Inflammatory macrophage treated with lipopolysaccharide for 1 hour (primary cell): ENCODE data around the gene SLC30A10.
"Not testable (repeated sequence)": the region's sequence is repeated elsewhere in the genome, so short reads cannot be mapped to it uniquely, and the experiment has no call there.

Experiments used
- DNase-seq, 2 donors: peaks; one replicate each; pipeline ENCODE4 v3.0.0-alpha.2; 2020 to 2022

The SLC30A10 gene

GRCh38 chr1:219927956-219928790 is at the start of gene SLC30A10:
SLC30A10 (minus strand) TSS chr1:219928557; CDS start chr1:219928440, 117 bp downstream.
- DNase-seq, result no peak

DNA sequence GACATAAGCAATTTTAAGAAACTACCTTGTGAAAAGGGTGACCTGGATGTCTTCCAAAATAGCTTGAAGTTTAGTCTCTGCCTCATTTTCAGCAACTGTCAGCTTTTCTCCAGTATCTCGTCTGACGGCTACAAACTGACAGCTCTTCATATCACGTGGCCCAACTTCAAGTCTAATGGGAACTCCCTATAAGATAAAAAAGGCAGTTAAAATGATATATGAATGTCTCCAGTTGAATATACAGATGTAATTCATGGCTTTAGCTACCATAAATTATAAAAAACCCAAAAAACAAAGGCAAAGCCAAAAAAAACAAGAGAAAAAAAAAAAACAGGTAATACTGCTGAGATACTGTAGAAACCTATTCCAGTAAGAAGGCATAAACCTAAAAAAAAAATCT is 44.9 kb upstream of the SLC30A10 start:
- DNase-seq, result no peak

DNA sequence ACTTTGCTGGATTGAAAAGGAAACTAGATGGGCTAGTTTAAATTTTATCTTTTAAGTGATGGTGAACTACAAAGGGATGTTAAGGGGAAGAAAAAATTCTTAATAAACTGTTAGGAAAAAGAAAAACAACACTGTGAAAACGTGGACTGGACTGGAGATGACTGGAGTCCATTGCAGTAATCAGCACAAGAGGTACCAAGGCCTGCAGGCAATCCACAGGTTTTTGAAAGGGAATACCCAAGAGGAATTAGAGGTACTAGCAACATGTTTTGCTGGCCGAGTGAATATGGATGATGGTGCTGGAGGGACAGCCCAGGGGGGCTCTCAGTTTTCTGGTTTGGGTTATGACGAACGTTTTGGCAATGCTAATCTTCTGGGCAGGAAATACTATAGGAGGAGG is 39.0 kb upstream of the SLC30A10 start:
- no peak for DNase-seq

DNA sequence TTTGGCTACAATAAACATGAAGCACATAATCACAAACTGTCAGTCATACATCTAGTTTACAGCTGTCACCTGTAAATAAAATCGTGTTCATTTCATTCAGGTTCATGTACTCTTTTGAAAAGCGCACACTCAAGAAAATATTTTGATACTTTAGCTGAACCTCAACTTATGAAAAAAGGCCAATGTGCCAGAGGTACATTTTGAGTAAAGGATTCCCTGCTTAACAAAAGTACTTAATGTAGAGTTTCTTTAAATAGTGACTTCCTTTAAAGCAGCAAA is 37.7 kb upstream of the SLC30A10 start:
- no peak for DNase-seq

DNA sequence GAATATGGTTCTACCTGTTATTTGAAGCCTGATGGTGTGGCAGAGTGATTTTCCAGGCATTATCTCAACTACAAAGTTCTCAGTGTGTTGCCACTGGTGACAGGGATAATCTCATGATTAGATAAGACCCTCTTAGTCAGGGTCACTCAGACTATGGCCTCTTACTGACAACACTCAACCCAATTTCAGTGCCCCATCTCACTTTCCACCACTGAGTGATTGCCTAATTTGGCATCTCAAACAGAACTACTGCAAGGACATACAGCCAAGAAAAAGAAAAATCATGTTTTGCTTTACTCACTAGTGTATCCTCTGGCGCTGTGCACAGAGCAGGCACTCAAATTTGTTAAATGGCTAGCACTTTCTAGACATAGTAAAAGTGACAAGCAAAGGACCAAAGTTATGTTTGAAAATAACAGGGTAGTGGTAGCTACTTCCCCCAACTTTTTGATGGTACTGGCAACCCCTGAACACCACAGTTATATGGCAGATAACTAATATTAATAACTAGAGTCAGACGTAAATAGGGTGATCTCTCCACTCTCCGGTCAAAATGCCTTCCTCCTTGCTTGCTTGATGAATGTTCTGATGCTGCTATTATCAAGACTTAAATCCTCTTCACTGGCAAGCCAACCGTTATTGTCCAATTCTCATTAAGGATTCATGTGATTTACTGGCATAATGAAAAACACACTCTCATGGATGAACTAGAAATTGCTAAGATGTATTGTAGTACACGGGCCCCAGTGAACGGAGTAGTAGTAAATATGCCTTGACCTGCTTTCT is 37.1 kb upstream of the SLC30A10 start:
- no peak for DNase-seq

GRCh38 chr1:219963432-219963831 is 35.1 kb upstream of the SLC30A10 start:
- no peak for DNase-seq

- DNase-seq, result no peak
These were observed 33.3 kb upstream of the SLC30A10 start for GRCh38 chr1:219961684-219962083.

- no peak for DNase-seq
These were observed 31.3 kb upstream of the SLC30A10 start for GRCh38 chr1:219959540-219960203.

- no peak for DNase-seq
These were observed 30.6 kb upstream of the SLC30A10 start for GRCh38 chr1:219958875-219959417.

- no peak for DNase-seq
These were observed 26.5 kb upstream of the SLC30A10 start for GRCh38 chr1:219954736-219955421.

- no peak for DNase-seq
These were observed 25.7 kb upstream of the SLC30A10 start for GRCh38 chr1:219954052-219954451.

DNA sequence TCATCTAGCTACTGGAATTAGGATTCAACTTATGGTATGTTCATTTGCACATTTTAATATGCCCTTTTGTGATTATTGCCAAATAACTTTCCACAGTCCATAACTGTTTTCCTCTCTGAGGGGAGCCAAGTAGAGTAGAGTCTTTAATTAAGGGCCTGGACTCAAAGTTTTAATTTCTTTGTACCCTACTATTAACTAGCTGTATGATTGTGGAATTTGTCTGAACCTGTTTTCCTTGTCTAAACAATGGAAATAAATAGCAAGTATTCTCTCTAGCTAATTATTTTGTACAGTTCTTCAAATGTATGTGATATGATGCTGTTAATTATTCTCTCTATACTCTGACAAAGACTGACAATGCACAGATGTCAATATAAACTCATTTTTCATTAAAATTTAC is 24.0 kb upstream of the SLC30A10 start:
- DNase-seq, result no peak

GRCh38 chr1:219949227-219949626 is 20.9 kb upstream of the SLC30A10 start:
- DNase-seq, result not testable (repeated sequence)

GRCh38 chr1:219948766-219949165 is 20.4 kb upstream of the SLC30A10 start:
- DNase-seq, result not testable (repeated sequence)

DNA sequence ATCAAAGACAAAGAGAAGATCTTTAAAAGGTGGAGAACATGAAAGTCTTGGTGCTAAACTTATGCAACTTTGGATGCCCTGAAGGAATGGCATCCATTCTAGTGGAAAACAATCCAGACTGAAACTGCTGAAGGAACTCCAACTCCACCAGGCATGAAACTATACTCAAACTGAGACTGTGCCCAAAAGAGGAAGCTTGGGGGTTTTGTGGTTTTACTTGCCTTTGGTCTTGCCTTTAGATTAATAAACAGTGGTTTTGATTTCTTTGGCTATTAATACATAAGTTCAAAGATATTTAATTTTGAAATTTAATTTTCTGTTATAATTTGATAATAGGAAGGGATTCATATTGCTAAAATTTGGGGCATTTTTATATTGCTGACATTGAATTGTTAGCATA is 17.4 kb upstream of the SLC30A10 start:
- DNase-seq, result peak; percentile 17 to 59

DNA sequence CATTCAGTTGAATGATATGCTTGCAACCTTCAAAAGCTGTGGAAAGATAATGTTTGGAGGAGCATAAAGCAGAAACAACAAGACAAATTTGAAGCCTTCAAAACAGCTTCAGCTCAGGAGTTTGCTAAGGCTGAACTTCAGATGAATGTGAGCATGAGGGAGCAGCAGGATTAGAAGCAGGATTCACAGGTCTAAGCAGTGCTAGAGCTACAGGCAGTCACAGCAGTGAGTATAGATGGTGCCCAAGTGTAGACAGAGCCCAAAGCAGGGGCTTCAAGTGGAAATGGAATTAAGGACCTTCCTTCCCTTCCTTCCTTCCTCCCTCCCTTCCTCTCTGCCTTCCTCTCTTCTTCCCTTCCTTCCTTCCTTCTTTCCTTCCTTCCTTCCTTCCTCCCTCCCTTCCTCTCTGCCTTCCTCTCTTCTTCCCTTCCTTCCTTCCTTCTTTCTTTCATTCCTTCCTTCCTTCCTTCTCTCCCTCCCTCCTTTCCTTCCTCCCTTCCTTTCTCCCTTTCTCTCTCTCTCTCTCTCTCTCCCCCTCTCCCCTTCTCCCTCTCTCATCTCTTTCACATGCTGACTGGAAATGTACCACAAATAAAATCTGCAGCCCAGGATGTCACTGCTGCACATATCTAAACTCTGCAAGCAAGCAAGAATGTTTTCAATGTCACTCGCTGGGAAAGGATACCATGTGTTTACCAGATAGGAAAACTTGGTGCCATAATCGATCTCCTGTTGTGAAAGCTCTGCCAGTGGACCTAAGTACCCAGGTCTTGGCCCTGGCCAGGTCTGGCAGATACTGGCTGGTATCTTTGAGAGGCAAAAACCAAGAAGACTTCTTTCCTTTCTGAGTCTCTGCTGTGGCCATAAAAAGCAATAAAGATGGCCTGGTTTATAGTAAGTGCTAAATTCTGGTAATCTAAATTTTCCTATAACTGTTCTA is 13.1 kb upstream of the SLC30A10 start:
- no peak for DNase-seq

GRCh38 chr1:219940707-219941106 is 12.3 kb upstream of the SLC30A10 start:
- DNase-seq, result no peak

DNA sequence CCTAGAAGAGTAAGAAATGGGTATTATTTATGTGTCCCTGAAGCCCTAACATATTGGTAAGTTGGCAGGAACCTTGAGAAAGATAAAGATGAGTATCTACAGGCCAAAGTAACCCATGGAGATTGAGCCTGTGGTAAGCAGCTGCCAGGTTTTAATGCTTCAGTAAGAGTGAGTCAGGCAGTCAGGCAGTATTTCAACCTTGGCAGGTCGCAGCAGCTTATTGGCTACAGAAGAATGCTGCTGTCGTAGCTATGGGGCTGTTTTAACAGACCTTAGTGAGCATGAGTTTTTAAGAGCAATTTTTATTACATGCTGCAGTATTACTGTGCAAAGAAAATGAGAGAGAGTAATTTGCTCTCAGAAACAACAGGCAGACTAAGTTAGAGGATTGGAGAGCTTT is 10.3 kb upstream of the SLC30A10 start:
- DNase-seq, result no peak

DNA sequence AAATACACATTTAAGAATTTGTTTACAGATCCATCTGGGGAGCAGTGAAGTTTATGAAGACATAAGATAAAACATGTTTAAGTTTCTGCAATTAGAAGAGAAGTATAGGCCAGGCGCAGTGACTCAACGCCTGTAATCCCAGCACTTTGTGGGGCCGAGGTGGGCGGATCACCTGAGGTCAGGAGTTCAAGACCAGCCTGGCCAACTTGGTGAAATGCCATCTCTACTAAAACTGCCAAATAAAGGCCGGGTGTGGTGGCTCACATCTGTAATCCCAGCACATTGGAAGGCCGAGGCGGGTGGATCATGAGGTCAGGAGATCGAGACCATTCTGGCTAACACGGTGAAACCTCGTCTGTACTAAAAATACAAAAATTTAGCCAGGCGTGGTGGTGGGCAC is 5.4 kb upstream of the SLC30A10 start:
- DNase-seq, result not testable (repeated sequence)

DNA sequence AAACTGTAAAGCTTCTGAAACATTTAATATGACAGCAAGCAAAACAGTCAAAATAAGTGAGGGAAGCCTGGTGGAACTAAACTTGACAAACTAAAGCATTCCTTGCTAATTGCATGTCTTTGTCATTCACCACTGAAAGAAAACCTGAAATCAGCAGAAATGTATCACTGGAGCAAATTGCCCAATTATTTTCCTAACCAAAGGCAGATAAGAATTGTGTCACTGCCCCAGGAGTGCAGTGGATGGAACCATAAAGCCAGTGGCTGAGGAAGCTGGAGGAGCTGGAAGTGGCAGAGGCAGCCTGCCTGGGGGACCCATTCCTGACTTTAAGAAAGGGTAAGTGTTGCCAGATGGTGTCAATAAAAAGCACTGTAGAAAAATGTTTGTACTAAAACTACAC is 2.7 kb upstream of the SLC30A10 start:
- no peak for DNase-seq

GRCh38 chr1:219928791-219929118 is 398 bp upstream of the SLC30A10 start:
- DNase-seq, result no peak
